IMR-90 (cell line): ENCODE measurements around the gene C4orf17. TPM values are rescaled to one million over a fixed set of nuclear protein-coding genes. Genes with fewer than 3 reads are reported as not detected.

ENCODE experiments used
- ATAC-seq: fragments of 200-7000 bp; cut with Tn5 transposase; 2 replicates; pipeline ENCODE4 v1.9.1; 2020; ENCODE audit warnings: low read depth, mild to moderate bottlenecking, moderate library complexity
- BruUV-seq: library from RNA; stranded (reverse); fragments of 400-500 nt; replicated peaks from 2 replicates; lab custom pipeline; 2021; lab: Mats Ljungman, UMichigan
- CTCF ChIA-PET: fragments of 300-600 bp; formaldehyde crosslinking; extraction: SDS; loops from one replicate; lab custom pipeline; 2021; ENCODE audit warnings: antibody characterized with exemption; lab: Yijun Ruan, JAX
- POLR2A ChIA-PET: fragments of 300-600 bp; sonication (Branson Sonifier 250); formaldehyde crosslinking; loops from one replicate; lab custom pipeline; 2022; ENCODE audit warnings: antibody characterized with exemption; ENCODE audit not compliant: unreplicated experiment; lab: Charles Lee
- DNase-seq: peaks from one replicate; pipeline ENCODE4 v3.0.0; 2013
- H2AFZ ChIP-seq: replicated peaks from 2 replicates; pipeline ENCODE3; 2013; ENCODE audit warnings: low read length, mild to moderate bottlenecking; ENCODE audit not compliant: poor library complexity
- H2AK5ac ChIP-seq: 2 replicates; pipeline ENCODE4 v1.6.1; 2013; ENCODE audit warnings: low read depth, low read length, inconsistent platforms
- H2AK9ac ChIP-seq: replicated peaks from 2 replicates; pipeline ENCODE3; 2013; ENCODE audit warnings: mild to moderate bottlenecking, low read depth, low read length, moderate library complexity; ENCODE audit not compliant: poor library complexity
- H2BK120ac ChIP-seq: 2 replicates; pipeline ENCODE4 v1.6.1; 2013; ENCODE audit warnings: low read depth, low read length, inconsistent platforms
- H2BK15ac ChIP-seq: 3 replicates; pipeline ENCODE4 v1.6.1; 2013; ENCODE audit warnings: low read depth, low read length, inconsistent platforms
- H2BK20ac ChIP-seq: 2 replicates; pipeline ENCODE4 v1.6.1; 2013; ENCODE audit warnings: low read depth, mild to moderate bottlenecking, inconsistent platforms, low read length, moderate library complexity
- H2BK5ac ChIP-seq: 2 replicates; pipeline ENCODE4 v1.6.1; 2013; ENCODE audit warnings: mild to moderate bottlenecking, low read depth, low read length, inconsistent platforms; ENCODE audit not compliant: poor library complexity, severe bottlenecking
- H3K14ac ChIP-seq: replicated peaks from 2 replicates; pipeline ENCODE4 v1.6.1; 2013; ENCODE audit warnings: low read depth, low read length, inconsistent platforms
- H3K18ac ChIP-seq: 2 replicates; pipeline ENCODE4 v1.6.1; 2013; ENCODE audit warnings: low read depth, low read length, control low read depth
- H3K23ac ChIP-seq: 2 replicates; pipeline ENCODE4 v1.6.1; 2013; ENCODE audit warnings: low read depth, low read length, inconsistent platforms
- H3K27ac ChIP-seq: 2 replicates; pipeline ENCODE4 v1.5.1; 2013; ENCODE audit warnings: mild to moderate bottlenecking, control low read depth, low read length; ENCODE audit not compliant: insufficient read depth
- H3K27me3 ChIP-seq: 2 replicates; pipeline ENCODE4 v1.6.1; 2013; ENCODE audit warnings: low read length; ENCODE audit not compliant: control insufficient read depth, insufficient read depth
- H3K36me3 ChIP-seq: 2 replicates; pipeline ENCODE4 v1.6.1; 2013; ENCODE audit warnings: low read length, mixed read lengths; ENCODE audit not compliant: control insufficient read depth, insufficient read depth
- H3K4ac ChIP-seq: 2 replicates; pipeline ENCODE4 v1.6.1; 2013; ENCODE audit warnings: low read depth, low read length, inconsistent platforms
- H3K4me1 ChIP-seq: 2 replicates; pipeline ENCODE4 v1.6.1; 2013; ENCODE audit warnings: low read length, mixed read lengths; ENCODE audit not compliant: control insufficient read depth, insufficient read depth
- H3K4me2 ChIP-seq: 2 replicates; pipeline ENCODE4 v1.6.1; 2013; ENCODE audit warnings: low read depth, mild to moderate bottlenecking, control low read depth, low read length, moderate library complexity
- H3K4me3 ChIP-seq: 2 replicates; pipeline ENCODE4 v1.5.1; 2013; ENCODE audit warnings: low read depth, mild to moderate bottlenecking, control low read depth, low read length, moderate library complexity; ENCODE audit not compliant: insufficient read depth
- H3K56ac ChIP-seq: 2 replicates; pipeline ENCODE4 v1.6.1; 2013; ENCODE audit warnings: low read length, inconsistent platforms; ENCODE audit not compliant: insufficient read depth; ENCODE audit errors: extremely low read depth
- H3K79me1 ChIP-seq, 2 experiments: 2 replicates each; pipeline ENCODE4 v1.6.1; 2013; ENCODE audit warnings: low read length in 2 of 2, inconsistent platforms in 1 of 2, low read depth in 1 of 2
- H3K9ac ChIP-seq: 2 replicates; pipeline ENCODE4 v1.6.1; 2013; ENCODE audit warnings: low read depth, low read length, control low read depth
- H3K9me1 ChIP-seq: 2 replicates; pipeline ENCODE4 v1.6.1; 2013; ENCODE audit warnings: low read length, inconsistent platforms; ENCODE audit not compliant: insufficient read depth
- H3K9me3 ChIP-seq: 2 replicates; pipeline ENCODE4 v1.6.1; 2013; ENCODE audit warnings: low read length; ENCODE audit not compliant: control insufficient read depth, insufficient read depth
- H4K20me1 ChIP-seq: 2 replicates; pipeline ENCODE4 v1.6.1; 2013; ENCODE audit warnings: low read length, inconsistent platforms; ENCODE audit not compliant: insufficient read depth
- H4K5ac ChIP-seq: 2 replicates; pipeline ENCODE4 v1.6.1; 2013; ENCODE audit warnings: mild to moderate bottlenecking, low read depth, low read length, control low read depth
- H4K8ac ChIP-seq, 2 experiments: 2 replicates each; pipeline ENCODE4 v1.6.1; 2013; ENCODE audit warnings: low read depth in 2 of 2, low read length in 2 of 2, control low read depth in 1 of 2, inconsistent platforms in 1 of 2
- H4K91ac ChIP-seq: 2 replicates; pipeline ENCODE4 v1.6.1; 2013; ENCODE audit warnings: low read depth, low read length, inconsistent platforms; ENCODE audit not compliant: insufficient read depth
- BHLHE40 ChIP-seq: fragments of 150-350 bp; IDR thresholded peaks from 2 replicates; pipeline ENCODE4 v1.6.1; 2016; ENCODE audit warnings: mild to moderate bottlenecking, low read depth, low read length
- CEBPB ChIP-seq: IDR thresholded peaks from 2 replicates; pipeline ENCODE4 v1.6.1; 2012; ENCODE audit warnings: low read depth, low read length, improper control_type of control experiment
- CHD1 ChIP-seq: IDR thresholded peaks from 2 replicates; pipeline ENCODE4 v1.6.1; 2012; ENCODE audit warnings: low read depth, low read length, improper control_type of control experiment
- FOS ChIP-seq: fragments of 150-350 bp; IDR thresholded peaks from 2 replicates; pipeline ENCODE4 v1.6.1; 2016; ENCODE audit warnings: low read depth, low read length
- MAFK ChIP-seq: IDR thresholded peaks from 2 replicates; pipeline ENCODE4 v1.6.1; 2012; ENCODE audit warnings: low read depth, low read length, improper control_type of control experiment
- MAZ ChIP-seq: IDR thresholded peaks from 2 replicates; pipeline ENCODE4 v1.6.1; 2012; ENCODE audit warnings: low read depth, mild to moderate bottlenecking, low read length, improper control_type of control experiment, moderate library complexity, borderline replicate concordance
- MXI1 ChIP-seq: IDR thresholded peaks from 2 replicates; pipeline ENCODE4 v1.6.1; 2012; ENCODE audit warnings: low read depth, mild to moderate bottlenecking, low read length, moderate library complexity, borderline replicate concordance
- NFE2L2 ChIP-seq: fragments of 150-350 bp; IDR thresholded peaks from 2 replicates; pipeline ENCODE4 v1.6.1; 2016; ENCODE audit warnings: low read depth, mild to moderate bottlenecking, low read length
- POLR2A ChIP-seq: IDR thresholded peaks from 2 replicates; pipeline ENCODE4 v1.6.1; 2012; ENCODE audit warnings: mild to moderate bottlenecking, low read depth, low read length
- RAD21 ChIP-seq: IDR thresholded peaks from 2 replicates; pipeline ENCODE4 v1.6.1; 2012; ENCODE audit warnings: low read length, improper control_type of control experiment
- RCOR1 ChIP-seq: IDR thresholded peaks from 2 replicates; pipeline ENCODE4 v1.6.1; 2012; ENCODE audit warnings: mild to moderate bottlenecking, low read length, improper control_type of control experiment; ENCODE audit not compliant: insufficient replicate concordance
- RFX5 ChIP-seq: IDR thresholded peaks from 2 replicates; pipeline ENCODE4 v1.8.0; 2012; ENCODE audit warnings: low read depth, mild to moderate bottlenecking, low read length, moderate library complexity
- SMC3 ChIP-seq: fragments of 150-350 bp; IDR thresholded peaks from 2 replicates; pipeline ENCODE4 v1.6.1; 2016; ENCODE audit warnings: low read depth, mild to moderate bottlenecking, antibody characterized with exemption, low read length, moderate library complexity
- WGBS, 2 experiments: methylation state at CpG; one replicate each; pipeline versions ENCODE4 v1.1.5 to v1.1.7; 2013; ENCODE audit warnings: missing lambda C conversion rate in 2 of 2; ENCODE audit not compliant: insufficient read length in 1 of 2; ENCODE audit errors: extremely low coverage in 2 of 2; 5-methylcytosine and 5-hydroxymethylcytosine counted together
- dilution Hi-C: fragments of 300-500 bp; cut with HindIII; formaldehyde crosslinking; loops from one replicate; pipeline ENCODE4 v1.14.3; 2018; ENCODE audit warnings: low sequenced_read_pairs; ENCODE audit not compliant: unreplicated experiment
- in situ Hi-C: fragments of 300-500 bp; cut with MboI; formaldehyde crosslinking; loops from 3 replicates; pipeline ENCODE4 v1.14.3; 2019; ENCODE audit warnings: low sequenced_read_pairs, inconsistent platforms, mixed read lengths
- intact Hi-C: fragments of 100-400 bp; cut with micrococcal nuclease; formaldehyde crosslinking; loops from 2 replicates; pipeline ENCODE4 v1.10.0; 2022
- polyA plus RNA-seq, 3 experiments: library from polyadenylated mRNA; depleted of rRNA; stranded (reverse); fragments of >200 nt; gene quantifications; 2 replicates each; pipeline ENCODE4 v1.2.3, GENCODE V29; 2012; ENCODE audit warnings: low replicate concordance in 1 of 3
- total RNA-seq: library from RNA; depleted of rRNA; stranded (reverse); fragments of >200 nt; gene quantifications from 2 replicates; pipeline ENCODE4 v1.2.3, GENCODE V29; 2012
- TF ChIP-seq, protein P1 (sequence below): conservative IDR thresholded peaks from 2 replicates; pipeline ENCODE4 v1.5.1; 2012; ENCODE audit warnings: mild to moderate bottlenecking, low read depth, low read length, improper control_type of control experiment
- TF ChIP-seq, protein P2 (sequence below): fragments of 150-350 bp; IDR thresholded peaks from 2 replicates; pipeline ENCODE4 v1.6.1; 2017; ENCODE audit warnings: mild to moderate bottlenecking, antibody characterized with exemption, low read length, low read depth
- TF ChIP-seq, protein P3 (sequence below): fragments of 150-350 bp; IDR thresholded peaks from 2 replicates; pipeline ENCODE4 v1.6.1; 2016; ENCODE audit warnings: low read depth, mild to moderate bottlenecking, low read length, moderate library complexity, borderline replicate concordance

Gene C4orf17
- total and polyA plus RNA-seq, 2 of the 4 experiments (the other 2 are of a cell fraction): not detected

DNA sequence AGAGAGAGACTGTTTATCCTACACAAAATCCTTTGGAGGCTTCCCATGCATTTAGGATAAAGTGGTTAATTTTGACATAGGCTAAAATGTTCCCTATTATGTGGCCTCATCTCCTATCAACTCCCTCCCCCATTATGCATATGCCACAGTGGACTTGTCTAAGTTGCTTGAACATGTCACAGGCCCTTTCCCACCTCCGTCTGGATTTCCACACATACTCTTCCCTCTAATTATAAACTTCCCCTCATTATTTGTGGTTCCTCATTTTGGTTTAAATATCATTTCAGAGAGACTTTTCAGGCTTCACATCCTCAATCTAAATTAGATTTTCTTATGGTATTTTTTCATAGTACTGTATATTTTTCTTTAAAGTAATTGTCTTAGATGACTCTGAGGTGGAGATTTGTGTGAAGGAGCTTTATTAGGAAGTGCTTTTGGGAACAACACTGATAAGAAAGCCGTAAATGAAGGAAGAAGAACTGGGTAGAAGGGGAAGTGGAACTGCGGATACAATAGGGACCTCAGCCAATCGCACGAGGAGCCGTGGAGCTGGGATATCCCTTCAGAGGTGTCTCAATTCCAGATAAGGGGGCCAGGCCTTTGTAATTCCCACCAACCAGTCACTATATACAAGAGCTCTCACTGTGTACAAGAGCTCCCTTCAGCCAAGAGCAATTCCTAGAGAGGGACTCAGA, 7.9 kb downstream of the C4orf17 start:
- H3K27ac ChIP-seq: no peak overlapping the region
- BruUV-seq: no TSS peak
- H2AK5ac ChIP-seq: no peak overlapping the region
- H3K9ac ChIP-seq: no peak overlapping the region
- H4K91ac ChIP-seq: no peak overlapping the region
- H4K5ac ChIP-seq: no peak overlapping the region
- H3K23ac ChIP-seq: no peak overlapping the region
- H3K56ac ChIP-seq: no peak overlapping the region
- in situ Hi-C loops: no loop called here
- H3K9me3 ChIP-seq: no peaks in the 10 kb centered on the region
- H3K27me3 ChIP-seq: no peaks in the 10 kb centered on the region
- H3K4ac ChIP-seq: no peak overlapping the region
- H4K20me1 ChIP-seq: no peaks in the 10 kb centered on the region
- no peaks in the 10 kb centered on the region for H3K36me3 ChIP-seq
- no peak overlapping the region for H2BK120ac ChIP-seq
- H3K9me1 ChIP-seq: no peaks in the 10 kb centered on the region
- intact Hi-C loops: no loop called here
- ATAC-seq: no peak
- no peak overlapping the region for H2AK9ac ChIP-seq
- H2BK5ac ChIP-seq: no peak overlapping the region
- H3K79me1 ChIP-seq: no peaks in the 10 kb centered on the region
- no peak for TF ChIP-seq RFX5
- TF ChIP-seq, protein P1, sequence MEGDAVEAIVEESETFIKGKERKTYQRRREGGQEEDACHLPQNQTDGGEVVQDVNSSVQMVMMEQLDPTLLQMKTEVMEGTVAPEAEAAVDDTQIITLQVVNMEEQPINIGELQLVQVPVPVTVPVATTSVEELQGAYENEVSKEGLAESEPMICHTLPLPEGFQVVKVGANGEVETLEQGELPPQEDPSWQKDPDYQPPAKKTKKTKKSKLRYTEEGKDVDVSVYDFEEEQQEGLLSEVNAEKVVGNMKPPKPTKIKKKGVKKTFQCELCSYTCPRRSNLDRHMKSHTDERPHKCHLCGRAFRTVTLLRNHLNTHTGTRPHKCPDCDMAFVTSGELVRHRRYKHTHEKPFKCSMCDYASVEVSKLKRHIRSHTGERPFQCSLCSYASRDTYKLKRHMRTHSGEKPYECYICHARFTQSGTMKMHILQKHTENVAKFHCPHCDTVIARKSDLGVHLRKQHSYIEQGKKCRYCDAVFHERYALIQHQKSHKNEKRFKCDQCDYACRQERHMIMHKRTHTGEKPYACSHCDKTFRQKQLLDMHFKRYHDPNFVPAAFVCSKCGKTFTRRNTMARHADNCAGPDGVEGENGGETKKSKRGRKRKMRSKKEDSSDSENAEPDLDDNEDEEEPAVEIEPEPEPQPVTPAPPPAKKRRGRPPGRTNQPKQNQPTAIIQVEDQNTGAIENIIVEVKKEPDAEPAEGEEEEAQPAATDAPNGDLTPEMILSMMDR: no peak
- no peak for TF ChIP-seq FOS
- no peak for TF ChIP-seq BHLHE40
- TF ChIP-seq NFE2L2: no peak
- TF ChIP-seq, protein P2, sequence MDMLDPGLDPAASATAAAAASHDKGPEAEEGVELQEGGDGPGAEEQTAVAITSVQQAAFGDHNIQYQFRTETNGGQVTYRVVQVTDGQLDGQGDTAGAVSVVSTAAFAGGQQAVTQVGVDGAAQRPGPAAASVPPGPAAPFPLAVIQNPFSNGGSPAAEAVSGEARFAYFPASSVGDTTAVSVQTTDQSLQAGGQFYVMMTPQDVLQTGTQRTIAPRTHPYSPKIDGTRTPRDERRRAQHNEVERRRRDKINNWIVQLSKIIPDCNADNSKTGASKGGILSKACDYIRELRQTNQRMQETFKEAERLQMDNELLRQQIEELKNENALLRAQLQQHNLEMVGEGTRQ: no peak
- no peak for TF ChIP-seq CHD1
- no peak for TF ChIP-seq POLR2A
- TF ChIP-seq MAZ: no peak
- TF ChIP-seq MXI1: no peak
- TF ChIP-seq CEBPB: no peak
- no peak for TF ChIP-seq RAD21
- no peak for TF ChIP-seq RCOR1
- TF ChIP-seq SMC3: no peak
- TF ChIP-seq MAFK: no peak
- TF ChIP-seq, protein P3, sequence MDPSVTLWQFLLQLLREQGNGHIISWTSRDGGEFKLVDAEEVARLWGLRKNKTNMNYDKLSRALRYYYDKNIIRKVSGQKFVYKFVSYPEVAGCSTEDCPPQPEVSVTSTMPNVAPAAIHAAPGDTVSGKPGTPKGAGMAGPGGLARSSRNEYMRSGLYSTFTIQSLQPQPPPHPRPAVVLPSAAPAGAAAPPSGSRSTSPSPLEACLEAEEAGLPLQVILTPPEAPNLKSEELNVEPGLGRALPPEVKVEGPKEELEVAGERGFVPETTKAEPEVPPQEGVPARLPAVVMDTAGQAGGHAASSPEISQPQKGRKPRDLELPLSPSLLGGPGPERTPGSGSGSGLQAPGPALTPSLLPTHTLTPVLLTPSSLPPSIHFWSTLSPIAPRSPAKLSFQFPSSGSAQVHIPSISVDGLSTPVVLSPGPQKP: no peak
- H2BK20ac ChIP-seq: no peak overlapping the region
- ChIA-PET CTCF (no interaction called here), POLR2A (no interaction called here)
- H3K4me1 ChIP-seq: no peaks in the 10 kb centered on the region
- no peak overlapping the region for H3K14ac ChIP-seq
- no peak overlapping the region for H2BK15ac ChIP-seq
- H2AFZ ChIP-seq: no peak overlapping the region
- no peak overlapping the region for H3K4me3 ChIP-seq
- no peak overlapping the region for H3K4me2 ChIP-seq
- no peak overlapping the region for H3K18ac ChIP-seq
- WGBS, 2 experiments: no CpG with 5 or more reads among the region's 6 CpGs
- no peak for DNase-seq
- dilution Hi-C loops: no loop called here
- H4K8ac ChIP-seq: no peak overlapping the region
